Lower leg skin (tissue), 3 donors: ENCODE measurements around the gene ZNF175.

ENCODE experiments used
- CTCF ChIP-seq, 3 donors: fragments of 450-650 bp; IDR thresholded peaks; one replicate each; pipeline ENCODE4 v1.5.1; 2016; ENCODE audit warnings: antibody characterized with exemption in 3 of 3, mild to moderate bottlenecking in 3 of 3, moderate library complexity in 2 of 3
- POLR2A ChIP-seq, 2 donors: fragments of 450-650 bp; IDR thresholded peaks; one replicate each; pipeline ENCODE4 v1.6.1; 2016 to 2017; ENCODE audit warnings: antibody characterized with exemption in 2 of 2, mild to moderate bottlenecking in 1 of 2, moderate library complexity in 1 of 2

GRCh38 chr19:51564791-51565190 lies 6.3 kb upstream of the ZNF175 start:
- TF ChIP-seq CTCF (IDR thresholded peaks at IDR 0.05): no peak
- no peak for TF ChIP-seq POLR2A (IDR thresholded peaks at IDR 0.05)
